HepG2 (cell line): ENCODE measurements around the gene GNL1. TPM values are rescaled to one million over a fixed set of nuclear protein-coding genes. Genes with fewer than 3 reads are reported as not detected.
A peak's percentile ranks its signal among the peaks of the same experiment; 100 is the strongest.

ENCODE experiments used
- CHD4 ChIP-seq: fragments of 200-600 bp; sonication (generic); IDR thresholded peaks from 2 replicates; pipeline ENCODE4 v1.7.0; 2017; ENCODE audit warnings: mild to moderate bottlenecking, low read length, borderline replicate concordance
- DDIT3 ChIP-seq: sonication (generic); formaldehyde crosslinking; IDR thresholded peaks from 2 replicates; pipeline ENCODE4 v1.4.0; 2020; ENCODE audit warnings: mild to moderate bottlenecking, missing genetic modification reagents
- FOSL2 ChIP-seq: sonication (generic); formaldehyde crosslinking; IDR thresholded peaks from 2 replicates; pipeline ENCODE4 v1.4.0; 2020; ENCODE audit warnings: missing genetic modification reagents
- KLF12 ChIP-seq: sonication (generic); formaldehyde crosslinking; IDR thresholded peaks from 2 replicates; pipeline ENCODE4 v1.4.0; 2020; ENCODE audit warnings: missing genetic modification reagents, borderline replicate concordance
- KMT2B ChIP-seq: IDR thresholded peaks from 2 replicates; pipeline ENCODE4 v1.6.1; 2016; ENCODE audit warnings: missing genetic modification reagents, missing compliant biosample characterization
- NR3C1 ChIP-seq: sonication (generic); formaldehyde crosslinking; IDR thresholded peaks from 2 replicates; pipeline ENCODE4 v1.4.0; 2020; ENCODE audit warnings: missing genetic modification reagents
- NRL ChIP-seq: sonication (generic); formaldehyde crosslinking; IDR thresholded peaks from 2 replicates; pipeline ENCODE4 v1.5.0; 2020; ENCODE audit warnings: missing genetic modification reagents, mild to moderate bottlenecking, moderate library complexity, borderline replicate concordance
- SMYD3 ChIP-seq: sonication (generic); formaldehyde crosslinking; IDR thresholded peaks from 2 replicates; pipeline ENCODE4 v1.8.1; 2023; ENCODE audit warnings: mild to moderate bottlenecking, missing genetic modification reagents
- SNAPC4 ChIP-seq: sonication (generic); formaldehyde crosslinking; IDR thresholded peaks from 2 replicates; pipeline ENCODE4 v1.4.0; 2020; ENCODE audit warnings: mild to moderate bottlenecking, missing genetic modification reagents
- SNAPC5 ChIP-seq: sonication (generic); formaldehyde crosslinking; IDR thresholded peaks from 2 replicates; pipeline ENCODE4 v1.8.1; 2023; ENCODE audit warnings: mild to moderate bottlenecking, missing genetic modification reagents, borderline replicate concordance
- TCF7 ChIP-seq: sonication (generic); IDR thresholded peaks from 2 replicates; pipeline ENCODE4 v1.6.1; 2016; ENCODE audit warnings: antibody characterized with exemption, low read depth
- TFAP4 ChIP-seq: sonication (generic); IDR thresholded peaks from 2 replicates; pipeline ENCODE4 v1.6.1; 2016; ENCODE audit warnings: low read depth, borderline replicate concordance
- ZFP62 ChIP-seq: sonication (generic); formaldehyde crosslinking; IDR thresholded peaks from 2 replicates; pipeline ENCODE4 v1.4.0; 2020; ENCODE audit warnings: missing genetic modification reagents
- ZMYM4 ChIP-seq: sonication (generic); formaldehyde crosslinking; IDR thresholded peaks from 2 replicates; pipeline ENCODE4 v1.8.1; 2023; ENCODE audit warnings: mild to moderate bottlenecking, missing genetic modification reagents
- ZNF205 ChIP-seq: IDR thresholded peaks from 2 replicates; pipeline ENCODE4 v1.6.1; 2018; ENCODE audit warnings: missing biosample characterization, missing genetic modification reagents
- ZNF329 ChIP-seq: sonication (generic); formaldehyde crosslinking; IDR thresholded peaks from 2 replicates; pipeline ENCODE4 v1.9.0; 2021; ENCODE audit warnings: low read depth, mild to moderate bottlenecking, missing genetic modification reagents
- ZNF580 ChIP-seq: IDR thresholded peaks from 2 replicates; pipeline ENCODE4 v1.6.1; 2016; ENCODE audit warnings: low read depth, borderline replicate concordance
- ZNF687 ChIP-seq: sonication (generic); formaldehyde crosslinking; IDR thresholded peaks from 2 replicates; pipeline ENCODE4 v1.5.1; 2020; ENCODE audit warnings: mild to moderate bottlenecking, missing genetic modification reagents, moderate library complexity
- polyA plus RNA-seq, 8 experiments: library from polyadenylated mRNA; depleted of rRNA in 3 of 8; stranded (reverse) in 7 of 8; unstranded in 1 of 8; fragments of >200 nt; fragmentation: Illumina TruSeq in 4 of 8; extraction: Trizol in 4 of 8; gene quantifications; 2 replicates each; pipeline versions ENCODE4 v1.2.1 to v1.2.3, GENCODE V29; 2011 to 2016; ENCODE audit warnings: low read depth in 4 of 8, missing spikeins in 1 of 8, mixed read lengths in 1 of 8; ENCODE audit not compliant: insufficient read depth in 1 of 8
- total RNA-seq, 5 experiments: library from RNA; depleted of rRNA; stranded (reverse); fragments of >200 nt; fragmentation: Illumina TruSeq; extraction: Trizol; gene quantifications; 2 replicates each; pipeline ENCODE4 v1.2.3, GENCODE V29; 2016; ENCODE audit warnings: low read depth in 1 of 5

The GNL1 gene
- total and polyA plus RNA-seq, 2 of the 13 experiments (the other 11 are each of a cell fraction or from before 2014, with no cell fraction given): 35.0 to 55.6 TPM

GRCh38 chr6:30556066-30556905 is at the start of gene GNL1 (continued):
- TF ChIP-seq ZMYM4: no peak
- TF ChIP-seq ZNF580: peak; percentile 58
- no peak for TF ChIP-seq NR3C1
- TF ChIP-seq ZNF205 (CRISPR knock-in tag): peak; percentile 63; the same call in 1 of the 2 replicates
- 0 out of 2 replicates have a peak, but pooled peaks have one; percentile 33 for TF ChIP-seq SNAPC4
- no peak for TF ChIP-seq ZFP62 (CRISPR knock-in tag)
- TF ChIP-seq DDIT3 (CRISPR knock-in tag): no peak
- 0 out of 2 replicates have a peak, but pooled peaks have one; percentile 58 for TF ChIP-seq CHD4
- no peak for TF ChIP-seq SNAPC5 (CRISPR knock-in tag)
- TF ChIP-seq FOSL2 (CRISPR knock-in tag): peak; percentile 62
- TF ChIP-seq ZNF687 (CRISPR knock-in tag): peak; percentile 5
- no peak; the same call in 1 of the 2 replicates for TF ChIP-seq ZNF329 (CRISPR knock-in tag)
- no peak; the same call in 1 of the 2 replicates for TF ChIP-seq NRL (CRISPR knock-in tag)
- no peak for TF ChIP-seq TCF7
- no peak for TF ChIP-seq SMYD3 (CRISPR knock-in tag)
- peak; percentile 66; the same call in 1 of the 2 replicates for TF ChIP-seq TFAP4
- TF ChIP-seq KMT2B: peak; percentile 51; the same call in 1 of the 2 replicates
- peak; percentile 25; the same call in 1 of the 2 replicates for TF ChIP-seq KLF12 (CRISPR knock-in tag)
